ENCODE data around the gene KCNJ11.

KCNJ11 gene

DNA sequence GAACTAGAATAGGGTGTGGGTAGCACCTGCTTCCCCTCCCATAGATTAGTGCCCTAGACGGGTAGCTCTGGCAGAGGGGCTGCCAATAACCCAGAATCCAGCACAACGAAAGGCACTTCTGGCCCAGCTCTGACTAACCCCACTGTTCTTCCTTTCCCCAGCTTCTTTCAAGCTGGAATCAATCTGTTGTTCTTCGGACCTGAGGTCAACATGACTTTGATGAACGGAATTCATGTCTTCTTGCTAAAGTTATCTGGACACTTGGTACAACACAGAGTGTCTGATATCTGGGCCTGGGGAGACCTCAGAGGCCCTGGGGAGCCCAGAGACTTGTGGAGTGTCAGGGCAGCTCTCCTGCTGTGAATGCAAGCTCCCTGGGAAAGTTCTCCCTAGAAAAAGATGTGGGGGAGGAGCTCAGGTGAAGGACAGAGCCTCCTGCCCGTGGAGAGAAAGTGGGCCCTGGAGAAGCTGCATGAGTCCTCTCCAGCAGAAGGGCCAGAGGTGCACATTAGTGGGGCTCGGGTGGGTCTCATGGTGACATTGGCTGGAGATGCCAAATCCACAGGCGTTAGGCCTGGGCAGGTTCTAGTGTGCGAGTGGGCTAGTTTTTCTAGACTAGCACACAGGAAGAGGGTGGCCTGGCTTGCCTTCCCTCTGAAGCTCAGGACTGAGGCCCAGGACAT is 6.3 kb downstream of the KCNJ11 start:
- CTCF ChIA-PET = interaction anchor here (0.7 to 14.8 kb wide), 10 partner anchors 11 to 152 kb away, joined by 3 to 220 read pairs (median 13); no protein-coding TSS in a partner anchor
- TF ChIP-seq, protein P1, sequence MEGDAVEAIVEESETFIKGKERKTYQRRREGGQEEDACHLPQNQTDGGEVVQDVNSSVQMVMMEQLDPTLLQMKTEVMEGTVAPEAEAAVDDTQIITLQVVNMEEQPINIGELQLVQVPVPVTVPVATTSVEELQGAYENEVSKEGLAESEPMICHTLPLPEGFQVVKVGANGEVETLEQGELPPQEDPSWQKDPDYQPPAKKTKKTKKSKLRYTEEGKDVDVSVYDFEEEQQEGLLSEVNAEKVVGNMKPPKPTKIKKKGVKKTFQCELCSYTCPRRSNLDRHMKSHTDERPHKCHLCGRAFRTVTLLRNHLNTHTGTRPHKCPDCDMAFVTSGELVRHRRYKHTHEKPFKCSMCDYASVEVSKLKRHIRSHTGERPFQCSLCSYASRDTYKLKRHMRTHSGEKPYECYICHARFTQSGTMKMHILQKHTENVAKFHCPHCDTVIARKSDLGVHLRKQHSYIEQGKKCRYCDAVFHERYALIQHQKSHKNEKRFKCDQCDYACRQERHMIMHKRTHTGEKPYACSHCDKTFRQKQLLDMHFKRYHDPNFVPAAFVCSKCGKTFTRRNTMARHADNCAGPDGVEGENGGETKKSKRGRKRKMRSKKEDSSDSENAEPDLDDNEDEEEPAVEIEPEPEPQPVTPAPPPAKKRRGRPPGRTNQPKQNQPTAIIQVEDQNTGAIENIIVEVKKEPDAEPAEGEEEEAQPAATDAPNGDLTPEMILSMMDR (IDR thresholded peaks at IDR 0.05; ENCODE audit: control extremely low read depth, extremely low read depth, low read depth, missing control alignments) = no peak
- POLR2A ChIA-PET = no interaction called here
- no peak for DNase-seq (ENCODE audit: extremely low spot score)

GRCh38 chr11:17381156-17381555 is 7.3 kb downstream of the KCNJ11 start:
- CTCF ChIA-PET = interaction anchor here (1.9 to 14.8 kb wide), 5 partner anchors 10 to 143 kb away, joined by 5 to 220 read pairs (median 51); no protein-coding TSS in a partner anchor
- DNase-seq (ENCODE audit: extremely low spot score) = no peak
- TF ChIP-seq, protein P1 (IDR thresholded peaks at IDR 0.05; ENCODE audit: control extremely low read depth, extremely low read depth, low read depth, missing control alignments) = no peak
- POLR2A ChIA-PET = no interaction called here

DNA sequence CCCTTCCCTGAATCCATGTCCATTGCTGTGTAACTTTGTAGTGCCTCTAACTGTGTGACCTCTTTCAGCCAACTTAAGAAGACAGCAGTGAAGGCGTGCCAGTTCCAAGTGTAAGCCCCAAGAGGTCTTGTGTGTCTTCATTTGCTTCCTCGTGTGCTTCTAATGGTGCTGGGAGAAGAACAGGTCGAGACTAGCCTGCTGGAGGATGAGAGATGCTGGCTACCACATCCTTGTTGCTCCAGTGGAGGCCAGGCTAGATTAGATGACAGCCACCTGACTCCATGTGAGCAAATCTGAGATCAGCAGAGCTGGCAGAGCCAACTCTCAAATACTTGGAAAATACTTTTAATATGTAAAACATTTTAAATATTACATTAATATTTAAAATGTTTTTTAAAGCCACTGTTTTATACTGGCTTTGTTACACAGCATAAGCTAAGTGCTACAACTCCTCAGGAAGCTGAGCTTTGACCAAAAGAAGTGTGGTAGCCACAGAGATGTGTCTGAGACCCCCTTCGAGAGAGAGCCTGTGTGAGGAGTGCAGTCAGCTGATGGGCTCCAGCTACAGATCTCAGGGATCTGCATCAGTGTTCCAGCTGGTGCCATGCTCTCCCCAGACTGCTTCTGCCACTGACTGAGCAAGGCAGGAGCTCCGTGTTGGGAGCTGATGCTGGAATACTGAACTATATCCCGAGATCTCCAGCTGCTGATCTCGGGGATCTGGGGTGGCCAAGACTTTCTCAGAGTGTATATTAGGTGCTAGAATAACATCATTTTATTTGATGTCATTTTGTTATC is 8.9 kb downstream of the KCNJ11 start:
- CTCF ChIA-PET = interaction anchor here (0.9 to 14.8 kb wide), 9 partner anchors 9 to 599 kb away, joined by 3 to 220 read pairs (median 4); partner anchors contain the start of gene KCNJ11
- POLR2A ChIA-PET = no interaction called here
- TF ChIP-seq, protein P1 (IDR thresholded peaks at IDR 0.05; ENCODE audit: control extremely low read depth, extremely low read depth, low read depth, missing control alignments) = no peak

DNA sequence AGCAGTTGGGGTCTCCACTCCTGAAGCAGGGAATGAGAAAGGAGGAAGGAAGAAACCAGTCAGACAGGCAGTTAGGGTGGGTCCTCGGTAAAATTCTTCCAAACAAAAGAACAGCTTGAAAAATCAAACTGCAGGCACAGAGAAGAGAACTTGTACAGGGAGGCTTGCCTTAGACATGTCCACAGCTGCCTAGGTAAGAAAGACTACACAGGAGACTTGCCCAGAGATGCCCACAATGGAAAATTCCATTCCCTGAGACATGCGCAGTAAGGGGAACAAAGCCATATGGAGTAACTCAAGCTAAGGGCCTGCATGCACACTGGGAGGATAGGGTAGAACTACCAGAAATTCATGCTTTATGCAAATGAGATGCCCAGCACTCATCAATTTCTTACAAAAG is 9.8 kb downstream of the KCNJ11 start:
- TF ChIP-seq, protein P1 (IDR thresholded peaks at IDR 0.05; ENCODE audit: control extremely low read depth, extremely low read depth, low read depth, missing control alignments) = no peak
- ChIA-PET POLR2A (no interaction called here), CTCF (interaction anchor here (1.0 to 14.8 kb wide), 6 partner anchors 10 to 352 kb away, joined by 3 to 220 read pairs (median 4); partner anchors contain the start of gene KCNJ11)
- DNase-seq (ENCODE audit: extremely low spot score) = no peak

More for the DNA sequence above, 8.9 kb downstream of the KCNJ11 start:
- no peak for DNase-seq (ENCODE audit: extremely low spot score)

GRCh38 chr11:17376493-17376892 is 12.0 kb downstream of the KCNJ11 start:
- TF ChIP-seq, protein P1 (IDR thresholded peaks at IDR 0.05; ENCODE audit: control extremely low read depth, extremely low read depth, low read depth, missing control alignments) = no peak
- POLR2A ChIA-PET = no interaction called here
- DNase-seq (ENCODE audit: extremely low spot score) = no peak
- CTCF ChIA-PET = no interaction called here

DNA sequence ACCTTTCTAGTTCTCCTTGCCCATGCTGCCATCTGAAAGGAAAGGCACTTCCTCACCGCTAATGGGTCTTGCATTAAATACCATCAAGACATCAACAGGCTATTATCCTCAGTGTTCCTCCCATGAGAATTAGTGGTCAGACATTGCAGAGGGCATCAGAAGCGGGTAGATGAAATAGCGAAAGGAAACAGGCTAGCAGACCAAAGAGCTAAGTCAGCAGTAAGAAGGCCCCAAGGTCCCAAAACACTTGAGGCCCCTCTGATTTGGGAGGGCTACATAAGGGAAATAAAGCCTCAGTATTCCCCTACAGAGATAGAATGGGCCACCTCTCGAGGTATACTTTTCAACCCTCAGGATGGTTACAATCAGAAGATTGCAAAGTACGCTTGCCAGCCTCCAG is 12.9 kb downstream of the KCNJ11 start:
- DNase-seq (ENCODE audit: extremely low spot score) = no peak
- ChIA-PET POLR2A (no interaction called here), CTCF (interaction anchor here (1.2 to 1.6 kb wide), 2 partner anchors 8 to 129 kb away, joined by 4 to 9 read pairs; no protein-coding TSS in a partner anchor)
- TF ChIP-seq, protein P1 (IDR thresholded peaks at IDR 0.05; ENCODE audit: control extremely low read depth, extremely low read depth, low read depth, missing control alignments) = no peak

Data from GM10248 (cell line).